ENCODE measurements around the gene GINM1. TPM values are rescaled to one million over a fixed set of nuclear protein-coding genes. Genes with fewer than 3 reads are reported as not detected.

Gene GINM1
- total RNA-seq, 4 donors from 2014 or later, result 16.8 to 43.5 (median 28.2) TPM

GRCh38 chr6:149567945-149568585 lies 1.9 kb downstream of the GINM1 start:
- no peak for TF ChIP-seq POLR2A (IDR thresholded peaks at IDR 0.05)
- TF ChIP-seq, protein P1, sequence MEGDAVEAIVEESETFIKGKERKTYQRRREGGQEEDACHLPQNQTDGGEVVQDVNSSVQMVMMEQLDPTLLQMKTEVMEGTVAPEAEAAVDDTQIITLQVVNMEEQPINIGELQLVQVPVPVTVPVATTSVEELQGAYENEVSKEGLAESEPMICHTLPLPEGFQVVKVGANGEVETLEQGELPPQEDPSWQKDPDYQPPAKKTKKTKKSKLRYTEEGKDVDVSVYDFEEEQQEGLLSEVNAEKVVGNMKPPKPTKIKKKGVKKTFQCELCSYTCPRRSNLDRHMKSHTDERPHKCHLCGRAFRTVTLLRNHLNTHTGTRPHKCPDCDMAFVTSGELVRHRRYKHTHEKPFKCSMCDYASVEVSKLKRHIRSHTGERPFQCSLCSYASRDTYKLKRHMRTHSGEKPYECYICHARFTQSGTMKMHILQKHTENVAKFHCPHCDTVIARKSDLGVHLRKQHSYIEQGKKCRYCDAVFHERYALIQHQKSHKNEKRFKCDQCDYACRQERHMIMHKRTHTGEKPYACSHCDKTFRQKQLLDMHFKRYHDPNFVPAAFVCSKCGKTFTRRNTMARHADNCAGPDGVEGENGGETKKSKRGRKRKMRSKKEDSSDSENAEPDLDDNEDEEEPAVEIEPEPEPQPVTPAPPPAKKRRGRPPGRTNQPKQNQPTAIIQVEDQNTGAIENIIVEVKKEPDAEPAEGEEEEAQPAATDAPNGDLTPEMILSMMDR (IDR thresholded peaks at IDR 0.05), result no peak
- WGBS, 2 donors, result 74 to 84% methylated on average over 7 of the region's 7 CpGs
- intact Hi-C loops (cut with DNase I), result no loop called here
- no peak overlapping the region for H3K27ac ChIP-seq
- no peaks in the 10 kb centered on the region for H3K27me3 ChIP-seq
- no peaks in the 10 kb centered on the region for H3K9me3 ChIP-seq
- H3K4me3 ChIP-seq, result no peak overlapping the region
- DNase-seq, result no peak
- peaks cover 0 to 6% (median 0%) of the 10 kb centered on the region in 3 donors for H3K36me3 ChIP-seq
- peaks cover 9 to 44% (median 10%) of the 10 kb centered on the region in 3 donors for H3K4me1 ChIP-seq

- H3K36me3 ChIP-seq, result peaks cover under 1 to 93% (median 22%) of the 10 kb centered on the region in 3 donors
- no peaks in the 10 kb centered on the region for H3K4me1 ChIP-seq
- TF ChIP-seq, protein P1 (IDR thresholded peaks at IDR 0.05), result no peak
- no peak for TF ChIP-seq POLR2A (IDR thresholded peaks at IDR 0.05)
- DNase-seq, result no peak
- H3K9me3 ChIP-seq, result no peaks in the 10 kb centered on the region
- intact Hi-C loops (cut with DNase I), result no loop called here
- H3K4me3 ChIP-seq, result no peak overlapping the region
- 42 to 79% methylated on average over 5 of the region's 5 CpGs for WGBS, 2 donors
- no peak overlapping the region for H3K27ac ChIP-seq
- H3K27me3 ChIP-seq, result no peaks in the 10 kb centered on the region
These were observed 14.7 kb downstream of the GINM1 start for GRCh38 chr6:149580880-149581279.

DNA sequence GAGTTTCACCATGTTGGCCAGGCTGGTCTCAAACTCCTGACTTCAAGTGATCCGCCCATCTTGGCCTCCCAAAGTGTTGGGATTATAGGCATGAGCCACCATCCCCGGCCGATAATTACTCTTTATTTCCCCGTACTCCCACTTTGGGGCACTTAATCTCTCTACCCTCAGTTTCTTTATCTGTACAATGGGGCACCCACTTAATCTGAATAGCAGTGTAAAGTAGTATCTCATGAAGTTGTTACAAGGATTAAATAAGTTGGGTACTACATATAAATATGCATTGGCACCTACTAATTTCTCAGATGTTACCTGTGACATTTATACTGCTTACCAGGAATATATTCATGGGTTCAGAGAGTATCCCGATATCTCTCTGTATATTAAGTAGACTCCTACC lies 15.2 kb downstream of the GINM1 start:
- no peaks in the 10 kb centered on the region for H3K4me1 ChIP-seq
- 92 to 93% methylated on average over 5 of the region's 5 CpGs for WGBS, 2 donors
- H3K36me3 ChIP-seq, result peaks cover 5 to 93% (median 22%) of the 10 kb centered on the region in 3 donors

GRCh38 chr6:149586149-149586548 lies 20.0 kb downstream of the GINM1 start:
- Histone ChIP-seq H3K4me3 (no peak overlapping the region), H3K36me3 (peaks cover 5 to 99% (median 20%) of the 10 kb centered on the region in 3 donors), H3K27me3 (no peaks in the 10 kb centered on the region), H3K27ac (no peak overlapping the region), H3K4me1 (no peaks in the 10 kb centered on the region), H3K9me3 (no peaks in the 10 kb centered on the region)
- no peak for DNase-seq
- WGBS, 2 donors, result 91 to 96% methylated on average over 2 of the region's 2 CpGs
- intact Hi-C loops (cut with DNase I), result no loop called here
- TF ChIP-seq POLR2A (IDR thresholded peaks at IDR 0.05), result no peak
- TF ChIP-seq, protein P1 (IDR thresholded peaks at IDR 0.05), result no peak

More for the DNA sequence above, 15.2 kb downstream of the GINM1 start:
- DNase-seq, result no peak
- TF ChIP-seq, protein P1 (IDR thresholded peaks at IDR 0.05), result no peak
- TF ChIP-seq POLR2A (IDR thresholded peaks at IDR 0.05), result no peak
- H3K4me3 ChIP-seq, result no peak overlapping the region
- no peaks in the 10 kb centered on the region for H3K27me3 ChIP-seq
- intact Hi-C loops (cut with DNase I), result no loop called here
- no peak overlapping the region for H3K27ac ChIP-seq
- H3K9me3 ChIP-seq, result no peaks in the 10 kb centered on the region

- WGBS, 2 donors, result 100% methylated on average over 1 to 2 of the region's 2 CpGs
These were observed 26.8 kb downstream of the GINM1 start for GRCh38 chr6:149592983-149593382.

More at GRCh38 chr6:149592983-149593382, 26.8 kb downstream of the GINM1 start:
- Histone ChIP-seq H3K27me3 (no peaks in the 10 kb centered on the region), H3K27ac (no peak overlapping the region), H3K36me3 (peaks cover 0 to 100% (median 16%) of the 10 kb centered on the region in 3 donors), H3K4me1 (no peaks in the 10 kb centered on the region), H3K4me3 (no peak overlapping the region), H3K9me3 (no peaks in the 10 kb centered on the region)
- intact Hi-C loops (cut with DNase I), result no loop called here
- TF ChIP-seq POLR2A (IDR thresholded peaks at IDR 0.05), result no peak
- TF ChIP-seq, protein P1 (IDR thresholded peaks at IDR 0.05), result no peak
- no peak for DNase-seq

Measured in esophagus squamous epithelium (tissue), 5 donors.